ENCODE measurements around the gene SCUBE1.

DNA sequence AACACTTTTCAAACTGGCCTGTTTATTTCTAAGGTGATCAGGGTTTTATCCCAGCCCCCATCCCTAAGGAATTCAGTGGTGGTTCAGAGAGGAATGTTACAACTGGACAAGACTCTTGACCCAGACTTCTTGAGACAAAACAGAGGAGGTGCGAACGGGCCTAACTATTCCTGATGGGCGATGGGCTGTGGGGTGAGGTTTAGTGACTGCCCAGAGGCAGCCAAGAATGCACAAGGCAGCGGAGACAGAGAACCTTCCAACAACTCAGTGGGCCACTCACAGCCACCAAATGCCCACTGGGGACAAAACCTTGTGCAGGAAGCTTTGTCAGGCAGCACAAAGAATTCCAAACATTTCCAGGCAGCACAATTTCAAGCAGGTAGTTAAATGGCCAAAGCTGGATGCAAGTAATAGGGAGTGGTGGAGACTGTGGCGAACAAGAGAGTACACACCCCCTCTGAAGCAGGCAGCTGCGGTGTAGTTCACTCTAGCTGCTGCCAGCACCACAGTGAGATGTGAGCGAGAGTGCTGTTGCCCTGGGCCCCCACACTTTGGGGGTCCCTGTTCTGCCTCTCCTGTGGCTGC is 29.2 kb downstream of the SCUBE1 start:
- TF ChIP-seq YY1 (IDR thresholded peaks at IDR 0.05; ENCODE audit: insufficient read depth, insufficient read length) (no peak), SUZ12 (IDR thresholded peaks at IDR 0.05; ENCODE audit: extremely low read depth, insufficient read depth, insufficient read length) (no peak), ZNF274 (IDR thresholded peaks at IDR 0.05; ENCODE audit: low read depth, low read length) (no peak)
